Large intestine (tissue), 3 donors: ENCODE measurements around the gene ARRDC5. TPM values are rescaled to one million over a fixed set of nuclear protein-coding genes. Genes with fewer than 3 reads are reported as not detected.
A peak's percentile ranks its signal among the peaks of the same experiment; 100 is the strongest.

Experiments used
- DNase-seq, 2 donors: peaks; one replicate each; pipeline versions ENCODE4 v3.0.0 to v3.0.0-alpha.2; 2013
- H3K27ac ChIP-seq: one replicate; pipeline ENCODE4 v1.5.1; 2013; ENCODE audit warnings: low read length
- H3K27me3 ChIP-seq: 2 replicates; pipeline ENCODE4 v1.6.1; 2013; ENCODE audit warnings: low read length; ENCODE audit not compliant: control insufficient read depth, insufficient read depth
- H3K36me3 ChIP-seq: 2 replicates; pipeline ENCODE4 v1.6.1; 2013; ENCODE audit warnings: low read length; ENCODE audit not compliant: control insufficient read depth, insufficient read depth
- H3K4me1 ChIP-seq: one replicate; pipeline ENCODE4 v1.6.1; 2013; ENCODE audit warnings: low read length; ENCODE audit not compliant: control insufficient read depth, insufficient read depth
- H3K4me3 ChIP-seq: one replicate; pipeline ENCODE4 v1.5.1; 2013; ENCODE audit warnings: low read length
- H3K9me3 ChIP-seq: one replicate; pipeline ENCODE4 v1.6.1; 2013; ENCODE audit warnings: mild to moderate bottlenecking, low read depth, low read length, moderate library complexity; ENCODE audit not compliant: control insufficient read depth
- WGBS: methylation state at CpG from one replicate; pipeline ENCODE4 v1.1.5; 2013; ENCODE audit warnings: low lambda C conversion rate; ENCODE audit not compliant: insufficient coverage; 5-methylcytosine and 5-hydroxymethylcytosine counted together
- polyA plus RNA-seq: library from polyadenylated mRNA; unstranded; fragments of 120-200 nt; gene quantifications from one replicate; pipeline ENCODE4 v1.2.1, GENCODE V29; 2013

Gene ARRDC5
- polyA plus RNA-seq, 1 donor: 0.15 TPM

DNA sequence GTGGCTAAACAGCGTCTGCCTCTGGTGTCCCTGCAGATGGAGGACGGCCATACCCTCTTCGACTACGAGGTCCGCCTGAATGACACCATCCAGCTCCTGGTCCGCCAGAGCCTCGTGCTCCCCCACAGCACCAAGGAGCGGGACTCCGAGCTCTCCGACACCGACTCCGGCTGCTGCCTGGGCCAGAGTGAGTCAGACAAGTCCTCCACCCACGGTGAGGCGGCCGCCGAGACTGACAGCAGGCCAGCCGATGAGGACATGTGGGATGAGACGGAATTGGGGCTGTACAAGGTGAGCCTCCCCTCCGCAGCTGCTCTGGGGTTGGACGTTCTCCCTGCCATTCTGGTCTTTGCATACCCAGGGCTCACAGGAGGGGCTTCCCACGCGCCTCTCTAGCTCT lies 26.5 kb upstream of the ARRDC5 start:
- H3K9me3 ChIP-seq: peaks cover 3% of the 10 kb centered on the region
- no peak overlapping the region for H3K4me3 ChIP-seq
- WGBS: no CpG with 5 or more reads among the region's 22 CpGs
- no peak overlapping the region for H3K27ac ChIP-seq
- peaks cover 15% of the 10 kb centered on the region for H3K36me3 ChIP-seq
- DNase-seq: no peak
- H3K27me3 ChIP-seq: no peaks in the 10 kb centered on the region
- H3K4me1 ChIP-seq: no peaks in the 10 kb centered on the region

DNA sequence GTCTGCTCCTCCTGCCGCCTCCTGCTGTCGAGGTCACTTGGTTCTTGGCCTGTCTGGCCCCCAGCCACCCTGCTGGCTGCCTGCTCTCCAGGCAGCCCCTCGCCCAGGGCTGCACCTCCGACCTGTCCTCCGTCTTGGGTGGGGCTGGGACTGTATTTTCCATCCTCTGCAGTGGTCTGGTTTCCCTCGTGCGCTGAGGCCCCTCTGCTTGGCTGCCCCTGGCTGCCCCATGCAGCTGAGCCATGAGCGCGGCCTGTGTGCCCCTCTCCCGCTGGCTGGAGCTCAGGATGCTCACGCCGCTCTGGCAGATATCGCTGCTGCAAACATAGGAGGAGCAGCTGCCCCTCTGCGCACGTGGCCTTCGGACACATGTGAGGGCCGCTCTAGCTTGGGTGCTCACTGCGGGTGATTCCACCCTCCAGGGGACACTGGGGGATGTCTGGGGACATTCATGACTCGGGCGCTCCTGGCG lies 20.6 kb upstream of the ARRDC5 start:
- DNase-seq: no peak
- H3K27me3 ChIP-seq: no peaks in the 10 kb centered on the region
- no peaks in the 10 kb centered on the region for H3K9me3 ChIP-seq
- no peaks in the 10 kb centered on the region for H3K4me1 ChIP-seq
- H3K36me3 ChIP-seq: peaks cover 2% of the 10 kb centered on the region
- no peak overlapping the region for H3K27ac ChIP-seq
- 100% methylated on average over 2 of the region's 21 CpGs for WGBS
- H3K4me3 ChIP-seq: no peak overlapping the region

DNA sequence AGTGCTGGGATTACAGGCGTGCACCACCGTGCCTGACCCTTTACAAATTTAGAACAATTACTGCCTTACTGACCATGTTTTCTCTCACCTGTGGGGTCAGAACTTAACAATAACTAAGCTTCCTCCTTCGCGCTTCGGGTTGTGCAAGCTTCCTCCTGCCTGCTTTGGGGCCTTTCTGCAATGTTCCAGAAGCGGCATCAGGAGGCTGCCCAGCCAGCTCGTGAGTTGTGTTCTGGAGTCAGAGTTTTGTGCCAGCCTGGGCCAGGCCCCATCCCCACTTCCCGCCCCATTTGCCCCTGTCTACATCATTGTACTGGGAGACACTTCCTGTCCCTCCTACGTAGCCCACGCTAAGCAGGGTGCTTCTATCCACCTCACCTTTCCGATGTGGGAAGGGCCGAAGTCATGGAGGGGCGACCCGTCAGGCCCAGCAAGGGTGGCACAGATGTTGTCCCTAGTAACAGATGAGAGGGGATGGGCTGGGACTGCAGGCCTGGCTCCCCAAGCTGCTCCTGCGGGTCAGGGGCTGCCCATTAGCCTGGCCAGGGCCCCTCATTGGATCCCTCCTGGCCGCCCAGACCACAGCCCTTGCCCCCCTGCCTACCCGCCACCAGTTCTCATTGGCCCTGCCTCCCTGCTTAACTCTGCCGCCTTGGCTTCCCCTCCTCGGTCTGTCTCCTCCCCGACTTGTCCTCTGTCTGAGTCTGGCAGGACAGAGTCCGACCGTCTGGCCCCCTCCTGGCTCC lies 20.0 kb upstream of the ARRDC5 start:
- no CpG with 5 or more reads among the region's 22 CpGs for WGBS
- Histone ChIP-seq H3K9me3 (no peaks in the 10 kb centered on the region), H3K27me3 (no peaks in the 10 kb centered on the region), H3K27ac (no peak overlapping the region), H3K4me1 (no peaks in the 10 kb centered on the region), H3K36me3 (peaks cover 2% of the 10 kb centered on the region), H3K4me3 (no peak overlapping the region)
- DNase-seq: no peak

DNA sequence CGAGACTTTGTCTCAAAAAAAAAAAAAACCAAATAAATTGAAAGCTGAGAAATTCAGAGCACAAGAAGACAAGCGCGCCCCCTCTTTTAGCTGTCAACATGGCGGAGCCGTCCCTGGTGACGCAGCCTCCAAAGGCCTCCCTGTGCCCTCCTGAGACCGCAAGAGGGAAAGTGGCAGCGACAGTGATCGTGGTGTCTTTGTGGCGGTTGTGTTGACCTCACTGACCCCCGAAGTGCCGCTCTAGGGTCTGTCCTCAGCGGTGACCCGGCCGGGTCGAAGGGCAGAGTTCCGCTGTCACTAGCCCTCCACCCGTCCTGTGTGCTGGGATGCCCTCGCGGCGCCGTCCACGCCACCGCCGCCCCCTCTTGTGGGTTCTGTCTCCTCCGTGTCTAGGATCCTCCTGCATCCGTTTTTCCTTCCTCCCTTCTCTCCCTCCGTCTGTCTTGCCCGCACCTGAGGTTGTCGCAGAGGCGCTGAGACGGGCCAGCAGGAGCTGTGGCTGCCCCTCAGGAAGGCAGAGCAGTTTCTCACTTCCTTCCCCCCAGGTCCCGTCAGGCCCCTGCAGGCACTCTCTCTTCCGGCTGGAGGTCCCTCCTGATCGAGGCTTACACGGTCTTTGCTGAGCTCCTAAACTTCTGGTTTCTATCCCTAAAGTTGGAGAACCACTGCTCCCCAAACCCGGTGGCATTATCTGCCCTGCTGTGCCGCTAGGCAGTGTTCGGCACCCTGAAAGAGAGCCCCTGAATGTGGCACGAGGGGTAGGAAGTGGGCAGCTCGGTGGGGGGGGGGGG lies 13.8 kb upstream of the ARRDC5 start:
- DNase-seq: no peak
- no peaks in the 10 kb centered on the region for H3K36me3 ChIP-seq
- no peak overlapping the region for H3K27ac ChIP-seq
- H3K9me3 ChIP-seq: no peaks in the 10 kb centered on the region
- H3K4me3 ChIP-seq: no peak overlapping the region
- no peaks in the 10 kb centered on the region for H3K27me3 ChIP-seq
- H3K4me1 ChIP-seq: peaks cover 8% of the 10 kb centered on the region
- WGBS: 100% methylated on average over 3 of the region's 41 CpGs

- peaks cover 19% of the 10 kb centered on the region for H3K4me1 ChIP-seq
- no CpG with 5 or more reads among the region's 23 CpGs for WGBS
Measured at GRCh38 chr19:4914736-4915501, 12.2 kb upstream of the ARRDC5 start.

DNA sequence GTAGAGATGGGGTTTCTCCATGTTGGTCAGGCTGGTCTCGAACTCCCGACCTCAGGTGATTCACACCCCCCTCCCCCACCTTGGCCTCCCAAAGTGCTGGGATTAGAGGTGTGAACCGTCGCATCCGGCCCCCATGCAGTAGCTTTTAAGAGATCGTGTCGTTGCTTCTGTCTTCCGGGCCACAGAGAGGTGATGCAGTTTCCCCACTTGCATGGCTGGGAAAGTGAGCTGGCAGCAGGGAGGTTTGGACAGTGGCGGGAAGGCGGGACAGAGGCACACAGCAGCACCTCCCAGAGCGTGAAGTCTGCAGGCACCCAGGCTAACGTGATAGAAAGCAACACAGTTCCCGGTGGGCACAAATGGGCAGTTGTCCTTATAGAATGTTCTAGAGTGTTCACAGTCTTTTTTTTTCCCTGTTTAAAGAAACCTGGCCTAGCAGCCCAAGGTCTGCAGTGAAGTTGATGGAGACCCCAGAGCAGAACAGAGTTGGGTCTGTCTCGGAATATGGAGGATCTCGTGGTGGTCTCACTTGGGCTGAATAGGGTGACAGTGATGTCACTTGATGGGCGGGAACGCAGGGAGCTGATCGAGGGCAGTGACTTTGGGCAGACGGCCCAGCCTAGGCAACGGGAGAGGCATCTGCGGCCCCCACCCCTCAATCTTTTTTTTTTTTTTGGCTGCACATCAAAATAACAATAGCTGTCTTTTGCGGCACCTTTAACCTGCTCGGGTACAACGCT lies 11.5 kb upstream of the ARRDC5 start:
- DNase-seq: no peak
- H3K4me1 ChIP-seq: peaks cover 19% of the 10 kb centered on the region
- H3K36me3 ChIP-seq: no peaks in the 10 kb centered on the region
- no peaks in the 10 kb centered on the region for H3K27me3 ChIP-seq
- H3K9me3 ChIP-seq: no peaks in the 10 kb centered on the region
- H3K4me3 ChIP-seq: no peak overlapping the region
- WGBS: no CpG with 5 or more reads among the region's 24 CpGs
- H3K27ac ChIP-seq: no peak overlapping the region

More at GRCh38 chr19:4914736-4915501, 12.2 kb upstream of the ARRDC5 start:
- Histone ChIP-seq H3K27me3 (no peaks in the 10 kb centered on the region), H3K36me3 (no peaks in the 10 kb centered on the region), H3K4me3 (no peak overlapping the region), H3K27ac (no peak overlapping the region), H3K9me3 (no peaks in the 10 kb centered on the region)
- DNase-seq: peak; percentile 59 to 76

GRCh38 chr19:4911786-4912672 lies 9.3 kb upstream of the ARRDC5 start:
- no peak overlapping the region for H3K27ac ChIP-seq
- peak overlapping the region; percentile 7 for H3K4me3 ChIP-seq
- WGBS: 57% methylated on average over 1 of the region's 29 CpGs

DNA sequence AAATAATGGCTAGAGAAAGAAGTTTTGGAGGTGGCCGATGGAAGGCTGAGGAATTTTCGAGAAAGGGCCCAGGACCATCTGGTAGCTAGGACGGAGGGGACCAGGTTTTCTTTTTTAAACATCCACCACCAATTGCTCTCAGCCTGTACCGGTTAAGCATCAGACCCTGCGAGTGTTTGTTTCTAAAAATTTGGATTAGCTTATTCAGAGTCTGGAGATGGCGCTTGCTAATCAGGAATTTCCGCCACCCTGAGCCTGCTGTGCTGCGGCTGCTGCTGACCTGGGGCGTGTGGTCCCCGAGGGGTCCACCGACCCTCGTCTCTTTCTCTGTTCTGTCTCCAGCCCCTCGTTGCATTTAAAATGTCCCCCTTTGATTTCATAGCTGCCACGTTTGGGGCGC lies 8.6 kb upstream of the ARRDC5 start:
- no peak for DNase-seq
- Histone ChIP-seq H3K36me3 (no peaks in the 10 kb centered on the region), H3K9me3 (no peaks in the 10 kb centered on the region), H3K27me3 (no peaks in the 10 kb centered on the region), H3K4me1 (peaks cover 27% of the 10 kb centered on the region), H3K4me3 (peak overlapping the region; percentile 7), H3K27ac (no peak overlapping the region)
- WGBS: no CpG with 5 or more reads among the region's 15 CpGs

More at GRCh38 chr19:4911786-4912672, 9.3 kb upstream of the ARRDC5 start:
- peak; percentile 26 to 59 for DNase-seq
- Histone ChIP-seq H3K27me3 (no peaks in the 10 kb centered on the region), H3K4me1 (peaks cover 27% of the 10 kb centered on the region), H3K36me3 (no peaks in the 10 kb centered on the region), H3K9me3 (no peaks in the 10 kb centered on the region)

DNA sequence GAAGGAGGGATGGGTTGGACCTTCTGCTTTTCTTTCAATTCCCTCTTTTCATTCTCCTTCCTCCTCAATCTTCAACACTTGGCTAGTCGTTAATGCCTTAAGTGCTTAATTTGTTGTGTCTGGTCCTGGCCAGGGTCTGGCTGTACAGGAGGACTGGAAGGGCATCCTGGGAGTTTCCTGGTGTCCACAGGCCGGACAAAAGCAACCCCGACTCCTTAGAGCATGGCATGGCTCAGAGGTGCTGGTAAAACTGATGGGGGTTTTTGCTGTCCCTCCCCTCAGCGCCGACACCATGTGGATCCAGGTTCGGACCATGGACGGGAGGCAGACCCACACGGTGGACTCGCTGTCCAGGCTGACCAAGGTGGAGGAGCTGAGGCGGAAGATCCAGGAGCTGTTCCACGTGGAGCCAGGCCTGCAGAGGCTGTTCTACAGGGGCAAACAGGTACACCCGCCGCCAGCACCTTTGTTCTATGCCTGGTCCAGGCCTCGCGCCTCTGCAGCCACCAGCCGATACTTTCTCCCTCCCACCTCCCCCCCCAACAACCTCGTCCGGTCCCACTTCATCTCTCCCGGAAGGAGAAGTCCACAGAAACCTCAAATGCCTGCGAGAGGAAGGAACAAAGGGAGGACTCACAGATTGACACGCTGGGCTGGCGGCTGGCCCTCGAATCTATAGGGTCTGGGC lies 8.0 kb upstream of the ARRDC5 start:
- H3K36me3 ChIP-seq: no peaks in the 10 kb centered on the region
- peak in 1 of 2 donors; percentile 36 for DNase-seq
- peak overlapping the region; percentile 40 for H3K4me3 ChIP-seq
- H3K4me1 ChIP-seq: peaks cover 27% of the 10 kb centered on the region
- 0% methylated on average over 1 of the region's 23 CpGs for WGBS
- no peaks in the 10 kb centered on the region for H3K9me3 ChIP-seq
- no peak overlapping the region for H3K27ac ChIP-seq
- H3K27me3 ChIP-seq: no peaks in the 10 kb centered on the region
